Endometrial microvascular endothelial cells (primary cell): Measurements from ENCODE around the gene TSGA10IP. TPM values are rescaled to one million over a fixed set of nuclear protein-coding genes. Genes with fewer than 3 reads are reported as not detected.

Experiments
- in situ Hi-C: cut with HindIII; loops from 2 replicates; pipeline ENCODE4 v1.10.0; 2017; ENCODE audit warnings: low sequenced_read_pairs, low pct_unique_long_range_greater_than_20kb; ENCODE audit errors: inconsistent ontology term
- total RNA-seq: library from RNA; depleted of rRNA; stranded (reverse); fragments of >200 nt; gene quantifications from one replicate; pipeline ENCODE4 v1.2.3, GENCODE V29; 2015; ENCODE audit errors: inconsistent ontology term

The TSGA10IP gene
- total RNA-seq, 1 donor from 2014 or later: not detected

GRCh38 chr11:65988791-65989592 lies 43.7 kb downstream of the TSGA10IP start:
- in situ Hi-C loops: no loop called here

- in situ Hi-C loops: no loop called here
These were observed 46.8 kb downstream of the TSGA10IP start for GRCh38 chr11:65992056-65992455.

- in situ Hi-C loops: no loop called here
These were observed 52.0 kb downstream of the TSGA10IP start for GRCh38 chr11:65997286-65997685.

- in situ Hi-C loops: no loop called here
These were observed 56.8 kb downstream of the TSGA10IP start, which contains the start of the genes BANF1 and EIF1AD for GRCh38 chr11:66001942-66002647. Gene BANF1, plus strand, starts transcription at chr11:66002503. Its CDS starts 748 bp downstream, at chr11:66003251. Gene EIF1AD, minus strand, starts transcription at chr11:66002157. Its CDS starts 1,768 bp downstream, at chr11:66000389.

GRCh38 chr11:66002648-66003225 lies 57.5 kb downstream of the TSGA10IP start:
- in situ Hi-C loops: no loop called here

- in situ Hi-C loops: no loop called here
These were observed 58.0 kb downstream of the TSGA10IP start for GRCh38 chr11:66003291-66003690.

- in situ Hi-C loops: no loop called here
These were observed 58.9 kb downstream of the TSGA10IP start for GRCh38 chr11:66004186-66004585.

GRCh38 chr11:66006134-66006890 lies 61.0 kb downstream of the TSGA10IP start:
- in situ Hi-C loops: no loop called here

- in situ Hi-C loops: no loop called here
These were observed 61.6 kb downstream of the TSGA10IP start for GRCh38 chr11:66006891-66007176.

- in situ Hi-C loops: no loop called here
These were observed 61.9 kb downstream of the TSGA10IP start for GRCh38 chr11:66007201-66007634.

GRCh38 chr11:66008095-66008467 lies 62.8 kb downstream of the TSGA10IP start:
- in situ Hi-C loops: no loop called here

GRCh38 chr11:66008468-66009101 lies 63.3 kb downstream of the TSGA10IP start:
- in situ Hi-C loops: no loop called here

Other genes starting within 250 kb of the TSGA10IP start
- 34.0 TPM for gene KAT5, start 233.2 kb upstream of the TSGA10IP start, total RNA-seq
- gene RNASEH2C, start 224.7 kb upstream of the TSGA10IP start, total RNA-seq: 110 TPM
- gene AP5B1, start 164.5 kb upstream of the TSGA10IP start, total RNA-seq: 8.5 TPM
- not detected for gene OVOL1, start 158.4 kb upstream of the TSGA10IP start, total RNA-seq
- not detected for gene SNX32, start 111.5 kb upstream of the TSGA10IP start, total RNA-seq
- 2,359 TPM for gene CFL1, start 87.3 kb upstream of the TSGA10IP start, total RNA-seq
- gene MUS81, start 85.0 kb upstream of the TSGA10IP start, total RNA-seq: 50.1 TPM
- gene EFEMP2, start 72.7 kb upstream of the TSGA10IP start, total RNA-seq: 81.8 TPM
- not detected for gene CTSW, start 65.6 kb upstream of the TSGA10IP start, total RNA-seq
- 154 TPM for gene FIBP, start 57.0 kb upstream of the TSGA10IP start, total RNA-seq
- gene CCDC85B, start 54.8 kb upstream of the TSGA10IP start, total RNA-seq: 133 TPM
- gene FOSL1, start 45.1 kb upstream of the TSGA10IP start, total RNA-seq: 81.7 TPM
- 9.8 TPM for gene C11orf68, start 26.4 kb upstream of the TSGA10IP start, total RNA-seq
- gene DRAP1, start 26.1 kb upstream of the TSGA10IP start, total RNA-seq: 151 TPM
- 34.7 TPM for gene SART1, start 16.3 kb downstream of the TSGA10IP start, total RNA-seq
- gene EIF1AD, start 56.7 kb downstream of the TSGA10IP start, total RNA-seq: 36.8 TPM
- gene BANF1, start 57.0 kb downstream of the TSGA10IP start, total RNA-seq: 118 TPM
- gene CST6, start 66.5 kb downstream of the TSGA10IP start, total RNA-seq: not detected
- under 0.01 TPM for gene CATSPER1, start 81.0 kb downstream of the TSGA10IP start, total RNA-seq
- not detected for gene GAL3ST3, start 103.7 kb downstream of the TSGA10IP start, total RNA-seq
- gene SF3B2, start 106.9 kb downstream of the TSGA10IP start, total RNA-seq: 134 TPM
- gene PACS1, start 124.8 kb downstream of the TSGA10IP start, total RNA-seq: 17.7 TPM